H1 (cell line): Measurements from ENCODE around the gene PGAM5. TPM values are rescaled to one million over a fixed set of nuclear protein-coding genes. Genes with fewer than 3 reads are reported as not detected.

Source experiments
- CTCF ChIA-PET: fragments of 300-600 bp; sonication (Branson Sonifier 250); formaldehyde crosslinking; loops from one replicate; lab custom pipeline; 2021; ENCODE audit not compliant: partially characterized antibody; lab: Charles Lee
- POLR2A ChIA-PET: fragments of 300-600 bp; sonication (Branson Sonifier 250); formaldehyde crosslinking; loops from one replicate; lab custom pipeline; 2021; ENCODE audit warnings: inconsistent platforms; ENCODE audit not compliant: partially characterized antibody; lab: Charles Lee
- DNase-seq, 2 experiments: peaks; one replicate each; pipeline versions ENCODE4 v3.0.0 to v3.0.0-alpha.2; 2010 to 2022; ENCODE audit warnings: low spot score in 2 of 2, low read depth in 1 of 2, mixed read lengths in 1 of 2
- FAIRE-seq: peaks from 2 replicates; lab custom pipeline; 2011; peaks lifted over from hg19 to GRCh38; lab: Jason Lieb, UNC
- H2AFZ ChIP-seq: 2 replicates; pipeline ENCODE4 v1.8.1; 2012; ENCODE audit warnings: low read length, inconsistent platforms
- H2AK5ac ChIP-seq: 2 replicates; pipeline ENCODE4 v1.6.1; 2013; ENCODE audit warnings: low read depth, low read length
- H2BK120ac ChIP-seq: replicated peaks from 2 replicates; pipeline ENCODE3; 2013; ENCODE audit warnings: low read depth, low read length, inconsistent platforms
- H2BK12ac ChIP-seq: 2 replicates; pipeline ENCODE4 v1.6.1; 2013; ENCODE audit warnings: low read depth, low read length
- H2BK15ac ChIP-seq: 2 replicates; pipeline ENCODE4 v1.6.1; 2013; ENCODE audit warnings: low read length
- H2BK20ac ChIP-seq: 2 replicates; pipeline ENCODE4 v1.6.1; 2013; ENCODE audit warnings: low read length
- H2BK5ac ChIP-seq: 2 replicates; pipeline ENCODE4 v1.6.1; 2013; ENCODE audit warnings: low read depth, low read length
- H3K14ac ChIP-seq: 2 replicates; pipeline ENCODE4 v1.6.1; 2013; ENCODE audit warnings: inconsistent platforms; ENCODE audit not compliant: insufficient read length
- H3K18ac ChIP-seq: 2 replicates; pipeline ENCODE4 v1.6.1; 2013; ENCODE audit warnings: low read length; ENCODE audit errors: extremely low read depth
- H3K23ac ChIP-seq: 2 replicates; pipeline ENCODE4 v1.6.1; 2013; ENCODE audit warnings: inconsistent platforms; ENCODE audit not compliant: insufficient read length
- H3K23me2 ChIP-seq: 2 replicates; pipeline ENCODE4 v1.6.1; 2013; ENCODE audit warnings: low read depth, low read length
- H3K27ac ChIP-seq: 2 replicates; pipeline ENCODE4 v1.6.1; 2011; ENCODE audit warnings: low read depth, low read length, inconsistent platforms
- H3K27me3 ChIP-seq, 4 experiments: replicated peaks in 1 of 4; 1 replicate in 1 of 4; 2 replicates in 3 of 4; pipeline versions ENCODE4 v1.6.1 to v1.8.1; 2011 to 2013; ENCODE audit warnings: low read length in 3 of 4, mild to moderate bottlenecking in 3 of 4, inconsistent platforms in 2 of 4, mixed read lengths in 2 of 4, moderate library complexity in 1 of 4; ENCODE audit not compliant: control insufficient read depth in 3 of 4, insufficient read depth in 3 of 4; ENCODE audit errors: extremely low read depth in 1 of 4
- H3K36me3 ChIP-seq, 4 experiments: 2 replicates each; pipeline versions ENCODE4 v1.6.1 to v1.8.1; 2011 to 2013; ENCODE audit warnings: mild to moderate bottlenecking in 4 of 4, low read length in 3 of 4, moderate library complexity in 2 of 4, control low read depth in 1 of 4, inconsistent platforms in 1 of 4; ENCODE audit not compliant: insufficient read depth in 4 of 4, control insufficient read depth in 2 of 4
- H3K4ac ChIP-seq: replicated peaks from 2 replicates; pipeline ENCODE3; 2013; ENCODE audit warnings: low read length, low read depth, mixed read lengths, inconsistent platforms; ENCODE audit not compliant: insufficient read length
- H3K4me1 ChIP-seq, 4 experiments: replicated peaks in 1 of 4; 1 replicate in 1 of 4; 2 replicates in 3 of 4; pipeline versions ENCODE4 v1.6.1 to v1.8.1; 2011 to 2013; ENCODE audit warnings: low read length in 3 of 4, inconsistent platforms in 2 of 4, mixed read lengths in 1 of 4; ENCODE audit not compliant: insufficient read depth in 4 of 4, control insufficient read depth in 3 of 4
- H3K4me2 ChIP-seq, 2 experiments: 2 replicates each; pipeline versions ENCODE4 v1.6.1 to v1.8.1; 2011 to 2013; ENCODE audit warnings: low read depth in 2 of 2, low read length in 2 of 2, control low read depth in 1 of 2, inconsistent platforms in 1 of 2, mild to moderate bottlenecking in 1 of 2; ENCODE audit not compliant: insufficient read depth in 1 of 2
- H3K4me3 ChIP-seq, 4 experiments: fragments of 200-600, 300-600 bp in 1 of 4; sonication (generic), shearing (Covaris generic), sonication (Bioruptor Twin) in 1 of 4; 2 replicates each; pipeline versions ENCODE4 v1.5.1 to v1.8.1; 2011 to 2016; ENCODE audit warnings: low read length in 4 of 4, low read depth in 3 of 4, control low read depth in 2 of 4, inconsistent platforms in 2 of 4, mild to moderate bottlenecking in 2 of 4, mixed read lengths in 1 of 4, moderate library complexity in 1 of 4; ENCODE audit not compliant: insufficient read depth in 2 of 4; ENCODE audit errors: extremely low read depth in 1 of 4
- H3K56ac ChIP-seq: replicated peaks from 2 replicates; pipeline ENCODE3; 2013; ENCODE audit warnings: low read depth, mild to moderate bottlenecking, mixed read lengths, low read length, inconsistent platforms; ENCODE audit not compliant: insufficient read length
- H3K79me1 ChIP-seq: 2 replicates; pipeline ENCODE4 v1.6.1; 2013; ENCODE audit warnings: low read depth, low read length, control low read depth
- H3K79me2 ChIP-seq, 2 experiments: 2 replicates each; pipeline versions ENCODE4 v1.6.1 to v1.8.1; 2012 to 2013; ENCODE audit warnings: low read length in 2 of 2, mild to moderate bottlenecking in 2 of 2, inconsistent platforms in 1 of 2; ENCODE audit not compliant: insufficient read depth in 2 of 2, control insufficient read depth in 1 of 2
- H3K9ac ChIP-seq, 4 experiments: replicated peaks in 1 of 4; 1 replicate in 1 of 4; 2 replicates in 3 of 4; pipeline versions ENCODE4 v1.6.1 to v1.8.1; 2011 to 2013; ENCODE audit warnings: low read depth in 3 of 4, low read length in 3 of 4, control low read depth in 2 of 4, mild to moderate bottlenecking in 2 of 4, moderate library complexity in 2 of 4, inconsistent platforms in 1 of 4; ENCODE audit errors: extremely low read depth in 1 of 4
- H3K9me3 ChIP-seq, 2 experiments: 2 replicates each; pipeline versions ENCODE4 v1.6.1 to v1.8.1; 2012 to 2013; ENCODE audit warnings: mild to moderate bottlenecking in 2 of 2, moderate library complexity in 2 of 2, control low read depth in 1 of 2, inconsistent platforms in 1 of 2, low read depth in 1 of 2, low read length in 1 of 2, mixed read lengths in 1 of 2; ENCODE audit not compliant: insufficient read depth in 2 of 2
- H4K20me1 ChIP-seq, 2 experiments: replicated peaks in 1 of 2; 2 replicates each; pipeline versions ENCODE3 to v1.8.1; 2011 to 2013; ENCODE audit warnings: inconsistent platforms in 2 of 2, low read length in 2 of 2, mild to moderate bottlenecking in 1 of 2; ENCODE audit not compliant: insufficient read depth in 2 of 2, control insufficient read depth in 1 of 2
- H4K5ac ChIP-seq: 2 replicates; pipeline ENCODE4 v1.6.1; 2013; ENCODE audit warnings: low read length, low read depth, mixed read lengths, inconsistent platforms; ENCODE audit not compliant: insufficient read length
- H4K8ac ChIP-seq: 2 replicates; pipeline ENCODE4 v1.8.0; 2013; ENCODE audit warnings: mild to moderate bottlenecking, moderate library complexity, low read length, inconsistent platforms; ENCODE audit not compliant: insufficient read depth; ENCODE audit errors: extremely low read depth
- H4K91ac ChIP-seq: replicated peaks from 2 replicates; pipeline ENCODE3; 2013; ENCODE audit warnings: low read length, mixed read lengths, inconsistent platforms; ENCODE audit not compliant: insufficient read length
- CREB1 ChIP-seq: IDR thresholded peaks from 2 replicates; pipeline ENCODE4 v1.6.1; 2012; ENCODE audit warnings: inconsistent platforms
- CTCF ChIP-seq, 3 experiments: IDR thresholded peaks; 1 replicate in 2 of 3; 2 replicates in 1 of 3; pipeline versions ENCODE4 v1.5.1 to v1.6.1; 2011; ENCODE audit warnings: low read length in 3 of 3, mild to moderate bottlenecking in 3 of 3, inconsistent platforms in 2 of 3, low read depth in 1 of 3, moderate library complexity in 1 of 3; ENCODE audit not compliant: insufficient read depth in 1 of 3; ENCODE audit errors: control extremely low read depth in 1 of 3
- EP300 ChIP-seq, 2 experiments: IDR thresholded peaks; 1 replicate in 1 of 2; 2 replicates in 1 of 2; pipeline ENCODE4 v1.6.1; 2011 to 2012; ENCODE audit warnings: low read depth in 2 of 2, low read length in 2 of 2, mild to moderate bottlenecking in 2 of 2, borderline replicate concordance in 1 of 2, inconsistent platforms in 1 of 2, moderate library complexity in 1 of 2
- NANOG ChIP-seq: IDR thresholded peaks from 2 replicates; pipeline ENCODE4 v1.6.1; 2011; ENCODE audit warnings: low read length, low read depth, mild to moderate bottlenecking, inconsistent platforms; ENCODE audit not compliant: insufficient read depth, poor library complexity, severe bottlenecking
- NRF1 ChIP-seq: IDR thresholded peaks from 2 replicates; pipeline ENCODE4 v1.6.1; 2011; ENCODE audit warnings: mild to moderate bottlenecking, low read depth, low read length, improper control_type of control experiment
- RFX5 ChIP-seq: IDR thresholded peaks from 2 replicates; pipeline ENCODE4 v1.6.1; 2011; ENCODE audit warnings: low read depth, low read length, improper control_type of control experiment, borderline replicate concordance
- TAF7 ChIP-seq: optimal IDR thresholded peaks from 2 replicates; pipeline ENCODE3; 2011; ENCODE audit warnings: low read depth, mild to moderate bottlenecking, inconsistent platforms, low read length, moderate library complexity, borderline replicate concordance
- WGBS, 2 experiments: shearing (Covaris generic) in 1 of 2; methylation state at CpG; one replicate each; pipeline versions ENCODE4 v1.1.6 to v1.1.7; 2013 to 2015; ENCODE audit warnings: low lambda C conversion rate in 2 of 2, mixed read lengths in 2 of 2, inconsistent platforms in 1 of 2, low coverage in 1 of 2, missing lambda C conversion rate in 1 of 2; ENCODE audit not compliant: insufficient replicate concordance in 2 of 2, insufficient coverage in 1 of 2, insufficient read length in 1 of 2; ENCODE audit errors: extremely low coverage in 1 of 2, missing lambda C conversion rate in 1 of 2; 5-methylcytosine and 5-hydroxymethylcytosine counted together
- polyA plus RNA-seq, 7 experiments: library from polyadenylated mRNA; depleted of rRNA in 3 of 7; stranded (reverse) in 5 of 7; unstranded in 2 of 7; fragments of >200 nt in 5 of 7; fragments of 200-250 nt in 2 of 7; gene quantifications; 1 replicate in 5 of 7; 2 replicates in 1 of 7; 4 replicates in 1 of 7; pipeline versions ENCODE4 v1.2.1 to v1.2.3, GENCODE V29; 2011 to 2013; ENCODE audit warnings: missing spikeins in 2 of 7, mixed read lengths in 2 of 7
- total RNA-seq: library from RNA; stranded (reverse); fragmentation: NEBNext Ultra II Directional; extraction: Animal tissue kit (Norgen Biotek cat#: 25700); gene quantifications from 2 replicates; pipeline ENCODE4 v1.2.1, GENCODE V29; 2021

Gene PGAM5
- total and polyA plus RNA-seq, 2 of the 8 experiments (the other 6 are each of a cell fraction or from before 2014, with no cell fraction given), result 66.4 to 84.0 TPM

GRCh38 chr12:132687211-132688164 lies 23.2 kb upstream of the PGAM5 start, which contains the start of the genes POLE and PXMP2:
POLE (minus strand) TSS chr12:132687342; CDS start chr12:132687315, 27 bp downstream.
PXMP2 (plus strand) TSS chr12:132687587; CDS start chr12:132687671, 84 bp downstream.
- peaks cover 0 to 2% (median 0%) of the 10 kb centered on the region in 4 experiments; a peak in 1 of 7 replicates for H3K4me1 ChIP-seq
- peaks cover 21 to 38% of the 10 kb centered on the region in 2 experiments for H3K79me2 ChIP-seq
- H3K79me1 ChIP-seq, result peaks cover 7% of the 10 kb centered on the region
- DNase-seq (peak; percentile 76 to 94), FAIRE-seq (no peak)
- H3K18ac ChIP-seq, result no peak within 1 kb of the TSS
- H3K9ac ChIP-seq, result peak within 1 kb of the TSS; percentile 38 to 99 (median 80)
- H2BK5ac ChIP-seq, result no peak within 1 kb of the TSS
- H3K4me2 ChIP-seq, result peak within 1 kb of the TSS; percentile 33 to 61
- H4K20me1 ChIP-seq, result peaks cover 11 to 15% of the 10 kb centered on the region in 2 experiments
- no peaks in the 10 kb centered on the region for H3K9me3 ChIP-seq
- H2BK20ac ChIP-seq, result no peak within 1 kb of the TSS
- peaks cover 0 to 8% (median 0%) of the 10 kb centered on the region in 4 experiments; a peak in 3 of 8 replicates for H3K36me3 ChIP-seq
- no peaks in the 10 kb centered on the region; the same call in 1 of the 2 replicates for H3K23me2 ChIP-seq
- H3K23ac ChIP-seq, result no peak within 1 kb of the TSS
- WGBS, 2 experiments, result 1% methylated on average over 87 of the region's 134 CpGs; no CpG with 5 or more reads in 1 of the 2 experiments
- POLR2A ChIA-PET, result interaction anchor here (2.6 kb wide), 1 partner anchor 23 kb away, joined by 10 read pairs; the partner anchor contains the start of gene PGAM5
- no peak within 1 kb of the TSS for H4K91ac ChIP-seq
- H4K8ac ChIP-seq, result peak within 1 kb of the TSS; percentile 99; the same call in 1 of the 2 replicates
- no peak within 1 kb of the TSS for H2BK12ac ChIP-seq
- peaks cover 2 to 9% (median 6%) of the 10 kb centered on the region in 4 experiments; a peak in 6 of 7 replicates for H3K27me3 ChIP-seq
- no peak within 1 kb of the TSS for H2BK120ac ChIP-seq
- no peak within 1 kb of the TSS for H3K14ac ChIP-seq
- H3K27ac ChIP-seq, result peak within 1 kb of the TSS; percentile 89; the same call in 1 of the 2 replicates
- CTCF ChIA-PET, result no interaction called here
- H4K5ac ChIP-seq, result peak within 1 kb of the TSS; percentile 43
- H2AFZ ChIP-seq, result no peak within 1 kb of the TSS
- peak within 1 kb of the TSS; percentile 59 to 88 (median 66) for H3K4me3 ChIP-seq
- H2BK15ac ChIP-seq, result no peak within 1 kb of the TSS
- no peak within 1 kb of the TSS for H3K56ac ChIP-seq
- no peak within 1 kb of the TSS for H3K4ac ChIP-seq
- H2AK5ac ChIP-seq, result no peak within 1 kb of the TSS
- peak in 1 of 2 experiments; percentile 35; a peak in 1 of 3 replicates for TF ChIP-seq EP300 (IDR thresholded peaks at IDR 0.05; ENCODE audit: borderline replicate concordance in 1 of 2, low read depth in 2 of 2, low read length in 2 of 2)
- peak; percentile 22 for TF ChIP-seq NANOG
- TF ChIP-seq TAF7, result peak; percentile 90
- TF ChIP-seq CTCF (IDR thresholded peaks at IDR 0.05; ENCODE audit: control extremely low read depth in 1 of 3, insufficient read depth in 1 of 3, low read depth in 1 of 3, low read length in 3 of 3), result no peak
- TF ChIP-seq RFX5, result no peak
- TF ChIP-seq NRF1, result no peak
- TF ChIP-seq CREB1, result peak; percentile 69; the same call in 1 of the 2 replicates
